Osteocyte (in vitro differentiated cells): ENCODE data around the gene DCDC1. TPM values are rescaled to one million over a fixed set of nuclear protein-coding genes. Genes with fewer than 3 reads are reported as not detected.

Source experiments
- DNase-seq: peaks from one replicate; pipeline ENCODE4 v3.0.0; 2021; ENCODE audit warnings: mixed read lengths; ENCODE audit not compliant: unreplicated experiment; ENCODE audit errors: extremely low spot score
- H3K27ac Mint-ChIP-seq: one replicate; pipeline ENCODE4 v1.8.0; 2021; ENCODE audit warnings: mild to moderate bottlenecking, mixed read lengths; ENCODE audit not compliant: unreplicated experiment
- H3K27me3 Mint-ChIP-seq: one replicate; pipeline ENCODE4 v1.8.0; 2021; ENCODE audit warnings: mixed read lengths; ENCODE audit not compliant: unreplicated experiment
- H3K36me3 Mint-ChIP-seq: one replicate; pipeline ENCODE4 v1.8.0; 2021; ENCODE audit warnings: mixed read lengths; ENCODE audit not compliant: unreplicated experiment
- H3K4me1 Mint-ChIP-seq: one replicate; pipeline ENCODE4 v1.8.0; 2021; ENCODE audit warnings: mixed read lengths; ENCODE audit not compliant: unreplicated experiment
- H3K4me3 Mint-ChIP-seq: one replicate; pipeline ENCODE4 v1.8.0; 2021; ENCODE audit warnings: mild to moderate bottlenecking, moderate library complexity, mixed read lengths; ENCODE audit not compliant: unreplicated experiment
- H3K9me3 Mint-ChIP-seq: one replicate; pipeline ENCODE4 v1.8.0; 2021; ENCODE audit warnings: mixed read lengths; ENCODE audit not compliant: unreplicated experiment
- total RNA-seq: library from RNA; stranded (reverse); gene quantifications from 2 replicates; pipeline ENCODE4 v1.2.1, GENCODE V29; 2021
- TF ChIP-seq, protein P1 (sequence below): fragments of 200-600 bp; sonication (generic); IDR thresholded peaks from 2 replicates; pipeline ENCODE4 v1.5.0; 2021; ENCODE audit warnings: antibody characterized with exemption, mild to moderate bottlenecking, moderate library complexity

The DCDC1 gene
- total RNA-seq, 1 donor from 2014 or later = not detected

DNA sequence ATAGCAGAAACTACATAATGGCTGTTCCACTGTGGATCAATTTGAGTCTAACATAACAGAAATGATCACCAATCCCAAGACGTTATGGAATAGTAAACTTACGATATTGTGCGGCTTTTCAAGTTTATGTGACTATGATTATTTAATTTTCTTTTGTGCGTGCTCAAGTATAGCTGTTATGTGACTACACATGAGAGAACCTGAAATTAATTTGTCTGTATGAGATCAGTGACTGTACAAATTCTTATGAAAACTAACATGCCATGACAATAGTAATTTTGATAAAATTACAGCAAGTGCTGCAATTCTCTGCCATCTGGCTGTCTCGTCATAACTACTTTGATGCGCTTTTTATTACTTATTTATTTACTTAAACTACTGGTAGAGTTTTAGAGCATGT is 343.2 kb downstream of the DCDC1 start:
- Mint-ChIP-seq H3K27me3 (peaks cover 5% of the 10 kb centered on the region), H3K27ac (no peak overlapping the region), H3K4me3 (no peak overlapping the region), H3K36me3 (no peaks in the 10 kb centered on the region), H3K4me1 (no peaks in the 10 kb centered on the region), H3K9me3 (no peaks in the 10 kb centered on the region)
- TF ChIP-seq, protein P1, sequence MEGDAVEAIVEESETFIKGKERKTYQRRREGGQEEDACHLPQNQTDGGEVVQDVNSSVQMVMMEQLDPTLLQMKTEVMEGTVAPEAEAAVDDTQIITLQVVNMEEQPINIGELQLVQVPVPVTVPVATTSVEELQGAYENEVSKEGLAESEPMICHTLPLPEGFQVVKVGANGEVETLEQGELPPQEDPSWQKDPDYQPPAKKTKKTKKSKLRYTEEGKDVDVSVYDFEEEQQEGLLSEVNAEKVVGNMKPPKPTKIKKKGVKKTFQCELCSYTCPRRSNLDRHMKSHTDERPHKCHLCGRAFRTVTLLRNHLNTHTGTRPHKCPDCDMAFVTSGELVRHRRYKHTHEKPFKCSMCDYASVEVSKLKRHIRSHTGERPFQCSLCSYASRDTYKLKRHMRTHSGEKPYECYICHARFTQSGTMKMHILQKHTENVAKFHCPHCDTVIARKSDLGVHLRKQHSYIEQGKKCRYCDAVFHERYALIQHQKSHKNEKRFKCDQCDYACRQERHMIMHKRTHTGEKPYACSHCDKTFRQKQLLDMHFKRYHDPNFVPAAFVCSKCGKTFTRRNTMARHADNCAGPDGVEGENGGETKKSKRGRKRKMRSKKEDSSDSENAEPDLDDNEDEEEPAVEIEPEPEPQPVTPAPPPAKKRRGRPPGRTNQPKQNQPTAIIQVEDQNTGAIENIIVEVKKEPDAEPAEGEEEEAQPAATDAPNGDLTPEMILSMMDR = no peak
- no peak for DNase-seq

DNA sequence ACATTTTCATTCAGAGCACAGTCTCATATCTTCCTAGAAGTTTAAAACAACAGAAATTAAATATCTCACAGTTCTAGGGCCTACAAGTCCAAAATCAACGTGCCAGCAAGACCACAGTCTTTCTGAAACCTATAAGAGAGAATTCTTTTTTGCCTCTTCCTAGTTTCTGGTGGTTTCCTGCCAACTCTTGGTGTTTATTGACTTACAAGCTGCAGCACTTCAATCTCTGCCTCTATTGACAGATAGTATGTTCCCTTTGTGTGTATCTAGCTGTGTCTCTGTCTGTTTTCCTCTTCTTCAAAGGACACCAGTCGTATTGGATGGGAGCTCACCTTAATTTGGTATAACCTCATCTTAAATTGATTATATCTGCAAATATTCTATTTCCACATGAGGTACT is 347.5 kb downstream of the DCDC1 start:
- Mint-ChIP-seq H3K27ac (no peak overlapping the region), H3K9me3 (no peaks in the 10 kb centered on the region), H3K4me3 (no peak overlapping the region), H3K27me3 (no peaks in the 10 kb centered on the region), H3K4me1 (no peaks in the 10 kb centered on the region), H3K36me3 (no peaks in the 10 kb centered on the region)
- TF ChIP-seq, protein P1 = no peak
- no peak for DNase-seq

DNA sequence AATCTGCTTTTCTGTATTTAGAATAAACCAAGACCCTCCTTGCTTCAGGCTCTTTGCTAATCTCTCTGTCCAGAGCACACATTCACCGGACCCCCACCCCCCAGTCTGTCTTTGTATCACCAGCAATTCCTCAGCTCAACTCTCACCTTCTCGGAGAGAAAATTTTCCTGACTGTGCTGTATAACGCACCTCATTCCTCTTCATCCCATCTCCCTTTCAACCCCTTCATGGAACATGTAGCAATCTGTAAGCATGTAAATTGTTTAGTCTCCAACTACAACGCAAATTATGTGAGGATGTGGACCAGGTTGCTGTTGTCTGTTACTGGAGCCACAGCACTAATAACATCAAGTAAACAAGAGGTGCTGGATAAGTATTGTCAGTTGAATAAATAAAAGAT is 349.8 kb downstream of the DCDC1 start:
- Mint-ChIP-seq H3K36me3 (no peaks in the 10 kb centered on the region), H3K4me1 (no peaks in the 10 kb centered on the region), H3K9me3 (no peaks in the 10 kb centered on the region), H3K27me3 (no peaks in the 10 kb centered on the region), H3K27ac (no peak overlapping the region), H3K4me3 (no peak overlapping the region)
- TF ChIP-seq, protein P1 = no peak
- no peak for DNase-seq

DNA sequence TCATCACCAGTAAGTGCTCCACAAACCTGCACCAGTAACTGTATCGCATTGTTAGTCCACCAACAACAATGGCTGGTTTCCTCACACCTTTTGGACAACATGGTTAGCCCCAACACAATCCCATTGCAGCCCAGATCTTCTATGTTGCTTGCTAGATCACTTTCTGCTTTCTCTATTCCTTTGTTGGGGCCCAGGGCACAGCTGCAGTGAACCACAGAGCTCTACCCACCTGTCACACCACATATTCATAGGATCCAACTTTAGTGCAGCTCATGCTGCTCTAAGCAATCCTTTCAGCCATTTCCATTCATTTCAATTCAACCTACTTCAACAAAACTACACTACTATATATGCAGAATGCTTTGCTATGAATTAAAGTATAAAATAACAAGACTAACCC is 364.3 kb downstream of the DCDC1 start:
- Mint-ChIP-seq H3K27ac (no peak overlapping the region), H3K4me3 (no peak overlapping the region), H3K9me3 (no peaks in the 10 kb centered on the region), H3K36me3 (no peaks in the 10 kb centered on the region), H3K4me1 (no peaks in the 10 kb centered on the region), H3K27me3 (no peaks in the 10 kb centered on the region)
- no peak for DNase-seq
- TF ChIP-seq, protein P1 = no peak

DNA sequence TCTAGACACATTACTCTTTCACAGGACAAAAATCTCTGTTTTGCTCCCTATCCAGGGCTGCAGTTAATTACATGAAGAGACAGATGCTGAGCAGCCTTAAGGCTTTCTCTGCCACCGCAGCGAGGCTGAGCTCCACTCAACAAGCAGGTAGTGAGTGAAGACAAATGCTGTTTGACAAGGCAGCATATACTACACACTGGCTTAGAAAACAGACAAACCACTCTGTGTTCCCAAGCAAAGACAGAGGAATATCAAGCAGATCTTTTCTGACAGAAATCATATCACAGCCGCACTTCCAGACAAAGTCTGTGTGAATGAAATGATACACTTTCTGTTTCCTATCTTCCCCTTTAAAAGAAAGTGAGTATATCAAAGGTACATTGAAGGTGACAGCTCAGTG is 368.1 kb downstream of the DCDC1 start:
- Mint-ChIP-seq H3K27ac (no peak overlapping the region), H3K4me3 (no peak overlapping the region), H3K4me1 (no peaks in the 10 kb centered on the region), H3K9me3 (no peaks in the 10 kb centered on the region), H3K27me3 (no peaks in the 10 kb centered on the region), H3K36me3 (no peaks in the 10 kb centered on the region)
- DNase-seq = no peak
- TF ChIP-seq, protein P1 = no peak
